H1 (cell line): ENCODE results near the gene CTSA. TPM values are rescaled to one million over a fixed set of nuclear protein-coding genes. Genes with fewer than 3 reads are reported as not detected.

Experiments
- CBX5 ChIP-seq: fragments of 300-800, 300-1000 bp; sonication (generic); IDR thresholded peaks from 2 replicates; pipeline ENCODE4 v1.7.1; 2016; ENCODE audit warnings: antibody characterized with exemption, low read length, low read depth
- CHD1 ChIP-seq: IDR thresholded peaks from 2 replicates; pipeline ENCODE4 v1.6.1; 2012; ENCODE audit warnings: low read depth, low read length, improper control_type of control experiment
- HDAC2 ChIP-seq, 2 experiments: fragments of 300-600 bp in 1 of 2; sonication (generic) in 1 of 2; IDR thresholded peaks; 2 replicates each; pipeline ENCODE4 v1.6.1; 2011 to 2012; ENCODE audit warnings: low read depth in 2 of 2, low read length in 2 of 2, mild to moderate bottlenecking in 2 of 2, moderate library complexity in 2 of 2, borderline replicate concordance in 1 of 2, inconsistent platforms in 1 of 2
- POLR2A ChIP-seq, 2 experiments: IDR thresholded peaks; 1 replicate in 1 of 2; 2 replicates in 1 of 2; pipeline ENCODE4 v1.6.1; 2011; ENCODE audit warnings: low read depth in 2 of 2, low read length in 2 of 2, mild to moderate bottlenecking in 2 of 2; ENCODE audit errors: control extremely low read depth in 1 of 2
- RNF2 ChIP-seq: fragments of 200-900, 300-1000 bp; sonication (generic); IDR thresholded peaks from 2 replicates; pipeline ENCODE4 v1.7.1; 2016; ENCODE audit warnings: borderline replicate concordance, low read depth, mild to moderate bottlenecking, antibody characterized with exemption, low read length; ENCODE audit not compliant: poor library complexity, severe bottlenecking; ENCODE audit errors: missing control alignments
- SIRT6 ChIP-seq: IDR thresholded peaks from one replicate; pipeline ENCODE4 v1.7.1; 2012; ENCODE audit warnings: low read length, inconsistent platforms
- SIX5 ChIP-seq: IDR thresholded peaks from 2 replicates; pipeline ENCODE4 v1.6.1; 2011; ENCODE audit warnings: mild to moderate bottlenecking, low read depth, low read length
- polyA plus RNA-seq, 7 experiments: library from polyadenylated mRNA; depleted of rRNA in 3 of 7; stranded (reverse) in 5 of 7; unstranded in 2 of 7; fragments of >200 nt in 5 of 7; fragments of 200-250 nt in 2 of 7; gene quantifications; 1 replicate in 5 of 7; 2 replicates in 1 of 7; 4 replicates in 1 of 7; pipeline versions ENCODE4 v1.2.1 to v1.2.3, GENCODE V29; 2011 to 2013; ENCODE audit warnings: missing spikeins in 2 of 7, mixed read lengths in 2 of 7
- total RNA-seq: library from RNA; stranded (reverse); fragmentation: NEBNext Ultra II Directional; extraction: Animal tissue kit (Norgen Biotek cat#: 25700); gene quantifications from 2 replicates; pipeline ENCODE4 v1.2.1, GENCODE V29; 2021

CTSA gene
- total and polyA plus RNA-seq, 2 of the 8 experiments (the other 6 are each of a cell fraction or from before 2014, with no cell fraction given) = 49.7 to 74.0 TPM

GRCh38 chr20:45874576-45874975 lies 16.6 kb upstream of the CTSA start (continued):
- TF ChIP-seq CBX5 = no peak
- no peak for TF ChIP-seq SIX5
- TF ChIP-seq SIRT6 = no peak
- TF ChIP-seq HDAC2 (IDR thresholded peaks at IDR 0.05; ENCODE audit: borderline replicate concordance in 1 of 2, low read depth in 2 of 2, low read length in 2 of 2) = no peak
- no peak for TF ChIP-seq POLR2A (IDR thresholded peaks at IDR 0.05; ENCODE audit: control extremely low read depth in 1 of 2, low read depth in 2 of 2, low read length in 2 of 2)
- no peak for TF ChIP-seq RNF2
- no peak for TF ChIP-seq CHD1
